GM21526 (cell line): ENCODE measurements around the gene PRR16.
A peak's percentile ranks its signal among the peaks of the same experiment; 100 is the strongest.
"Not testable (repeated sequence)": the region's sequence is repeated elsewhere in the genome, so short reads cannot be mapped to it uniquely, and the experiment has no call there.

Source experiments
- ATAC-seq: cut with Tn5 transposase; IDR thresholded peaks from one replicate; pipeline ENCODE4 v1.9.1; 2021; ENCODE audit warnings: moderate library complexity; ENCODE audit not compliant: unreplicated experiment, low FRiP score

Gene PRR16

DNA sequence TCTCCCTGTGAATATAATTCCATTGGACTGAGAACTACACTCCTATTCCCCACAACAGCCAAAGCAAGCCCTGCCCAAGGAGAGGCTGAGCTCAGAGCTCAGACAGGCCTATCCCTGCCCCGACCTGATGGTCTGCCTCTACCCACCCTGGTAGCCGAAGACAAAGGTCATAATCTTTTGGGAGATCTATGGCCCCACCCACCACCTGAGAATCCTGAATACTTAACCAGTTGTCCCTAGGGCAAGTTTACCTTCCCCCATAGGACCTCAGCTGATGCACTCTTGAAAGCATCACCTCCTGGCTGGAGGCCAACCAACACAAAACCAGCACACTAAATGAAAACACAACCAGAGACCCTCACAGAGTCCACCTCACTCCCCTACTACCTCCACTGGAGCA lies 167.5 kb downstream of the PRR16 start:
- ATAC-seq, result no peak

- ATAC-seq, result no peak
These were observed 168.3 kb downstream of the PRR16 start for GRCh38 chr5:120632430-120632829.

- ATAC-seq, result no peak
These were observed 174.3 kb downstream of the PRR16 start for GRCh38 chr5:120638449-120638848.

DNA sequence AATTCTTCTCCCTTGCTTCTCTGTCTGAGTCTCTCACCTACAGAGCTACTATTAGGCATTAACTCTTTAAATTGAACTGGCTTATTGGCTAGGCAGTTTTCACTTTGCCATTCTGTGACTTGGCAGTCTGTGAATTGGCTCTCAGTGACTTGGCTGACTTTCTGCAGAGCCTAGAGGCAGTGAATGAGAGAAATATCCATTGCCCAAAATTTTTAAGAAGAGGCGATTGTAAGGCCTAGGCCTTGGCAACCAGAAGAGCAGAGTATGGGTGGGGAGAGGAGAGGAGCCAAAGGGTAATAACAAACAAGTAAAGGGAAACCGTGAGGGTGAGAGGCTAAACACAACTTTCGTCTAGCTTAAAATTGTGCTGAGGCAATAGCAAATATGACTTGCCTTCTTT lies 176.7 kb downstream of the PRR16 start:
- no peak for ATAC-seq

- no peak for ATAC-seq
These were observed 180.4 kb downstream of the PRR16 start for GRCh38 chr5:120644516-120644915.

GRCh38 chr5:120655828-120656435 lies 191.8 kb downstream of the PRR16 start:
- peak; percentile 76 for ATAC-seq

DNA sequence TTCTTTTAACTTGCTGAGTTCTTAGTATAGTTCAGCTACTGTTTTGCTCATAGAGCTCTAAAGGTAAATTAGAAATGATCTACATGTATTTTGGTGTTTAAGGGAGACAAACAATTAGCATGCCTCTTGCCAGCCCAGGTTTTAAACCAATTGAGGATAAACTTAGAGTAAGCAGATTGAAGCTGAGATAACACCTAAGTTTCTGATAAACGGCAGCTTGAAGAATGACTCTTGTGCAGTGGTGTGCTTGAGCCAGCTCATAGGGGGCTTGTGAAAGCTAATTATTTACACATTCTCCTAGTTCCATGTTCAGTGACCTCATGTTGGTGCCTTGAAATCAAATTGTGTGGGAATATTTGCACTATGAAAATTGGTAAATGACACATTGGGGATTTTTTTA lies 193.0 kb downstream of the PRR16 start:
- no peak for ATAC-seq

GRCh38 chr5:120677481-120677880 lies 213.4 kb downstream of the PRR16 start:
- no peak for ATAC-seq

GRCh38 chr5:120678279-120678678 lies 214.2 kb downstream of the PRR16 start:
- no peak for ATAC-seq

GRCh38 chr5:120682851-120683250 lies 218.8 kb downstream of the PRR16 start:
- no peak for ATAC-seq

DNA sequence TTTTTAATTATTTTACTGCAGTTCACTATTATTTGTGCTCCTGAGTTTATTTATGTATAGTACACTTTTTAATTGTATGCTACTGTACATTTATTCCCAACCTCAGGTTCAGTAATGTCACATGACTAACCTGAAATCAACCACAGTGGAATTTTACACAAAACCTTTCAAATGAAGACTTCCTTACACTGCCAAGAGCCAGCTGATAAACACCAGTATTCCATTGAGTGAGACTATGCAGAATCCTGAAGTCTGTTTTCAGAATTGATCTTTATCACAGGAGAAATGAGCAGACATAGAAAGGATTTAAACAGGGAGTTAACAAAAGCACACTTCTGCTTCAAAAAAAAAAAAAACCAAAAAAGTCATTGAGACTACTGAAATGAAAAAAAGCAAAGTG lies 219.5 kb downstream of the PRR16 start:
- ATAC-seq, result no peak

DNA sequence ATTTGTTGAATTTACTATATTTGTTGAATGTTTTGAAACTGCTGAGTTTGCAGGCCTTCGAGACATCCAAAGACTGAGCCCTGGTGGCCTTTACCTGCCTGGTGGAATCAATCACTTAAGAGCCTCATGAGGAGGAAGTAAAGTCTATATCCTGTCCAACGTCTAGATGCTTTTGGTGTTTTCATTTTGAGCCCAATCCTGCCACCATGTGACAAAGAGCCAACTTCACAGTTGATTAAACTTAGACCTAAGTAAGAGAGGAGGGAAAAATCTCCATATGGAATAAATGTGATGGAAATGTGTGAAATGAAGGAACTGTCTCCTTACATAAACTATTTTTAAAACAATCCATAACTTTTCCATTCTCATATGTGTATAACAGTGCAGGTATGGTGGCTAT lies 220.1 kb downstream of the PRR16 start:
- no peak for ATAC-seq

- no peak for ATAC-seq
These were observed 220.8 kb downstream of the PRR16 start for GRCh38 chr5:120684749-120685415.

DNA sequence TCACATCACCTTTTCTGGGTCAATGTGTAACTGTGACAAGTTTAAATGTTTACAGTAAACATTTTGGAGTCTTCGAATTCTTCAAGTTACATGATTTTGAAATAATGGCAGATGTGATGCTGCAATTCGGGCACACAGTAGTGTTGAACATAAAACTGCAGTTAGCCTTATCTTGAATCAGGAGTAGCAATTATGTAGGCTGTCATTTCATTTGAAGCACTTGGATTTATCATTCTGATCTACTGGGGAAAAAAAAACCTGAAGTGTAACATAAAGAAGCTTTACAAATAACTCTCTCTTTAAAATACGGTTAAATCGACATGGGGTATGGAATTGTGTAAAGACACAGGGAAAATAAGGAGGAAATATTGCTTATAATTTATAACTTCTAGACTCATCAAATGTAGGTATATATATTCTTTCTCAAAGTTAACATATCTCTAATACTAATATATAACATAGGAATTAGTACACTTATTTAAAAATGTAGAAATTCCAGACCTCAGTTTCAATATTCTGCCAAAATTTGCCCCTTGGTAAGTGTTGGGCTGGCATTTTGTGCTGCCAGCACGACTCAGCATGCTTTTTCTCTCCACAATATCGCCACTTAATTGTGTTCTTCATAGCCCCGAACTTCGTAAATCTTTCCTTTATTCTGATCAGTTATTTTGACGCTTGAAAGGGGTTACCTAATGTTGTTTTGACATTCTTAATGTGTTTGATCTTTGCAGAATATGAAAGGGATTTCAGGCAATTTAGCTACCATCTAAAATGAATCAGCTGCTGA lies 226.7 kb downstream of the PRR16 start:
- ATAC-seq, result no peak

DNA sequence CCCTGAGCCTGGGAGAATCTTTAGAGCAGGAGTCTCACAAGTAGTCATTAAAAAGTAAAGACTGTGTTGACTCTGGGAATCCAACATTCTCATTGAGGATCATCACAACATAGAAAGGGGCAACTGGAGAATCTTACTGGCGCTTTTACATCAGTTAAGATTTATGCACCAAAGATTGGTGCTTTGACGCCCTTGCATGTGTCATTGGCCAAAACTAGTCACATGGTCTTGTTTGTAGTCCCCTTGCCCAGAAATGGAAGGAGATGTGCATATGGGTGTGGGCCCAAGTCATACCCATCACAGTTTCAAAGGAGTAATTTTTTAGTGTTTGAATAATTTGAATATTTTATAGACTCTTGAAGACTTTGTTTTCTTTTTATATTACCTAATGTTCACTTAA lies 228.2 kb downstream of the PRR16 start:
- ATAC-seq, result no peak

DNA sequence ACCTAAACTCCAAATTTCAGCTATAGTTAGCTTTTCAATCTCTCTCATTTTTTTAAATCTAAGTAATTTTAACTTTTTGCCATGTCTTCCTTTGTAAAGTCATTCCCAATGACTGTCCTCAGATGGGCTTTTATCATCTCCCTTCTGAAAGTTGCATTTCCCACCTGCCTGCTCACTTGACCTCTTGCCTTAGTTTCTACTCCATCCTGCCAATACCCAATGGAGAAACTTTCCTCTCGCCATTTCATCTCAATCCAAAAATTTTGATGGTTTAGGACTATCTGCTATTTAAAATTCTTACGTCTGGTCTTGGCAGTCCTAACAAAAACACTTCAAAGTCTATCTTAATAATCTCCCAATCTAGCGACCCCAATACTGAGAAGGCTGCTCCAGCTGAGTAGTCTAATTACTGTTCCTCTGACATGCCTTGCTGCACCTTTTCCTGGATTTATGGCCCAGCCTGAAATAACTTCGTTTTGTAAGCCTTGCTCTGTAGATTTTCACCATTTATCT lies 231.3 kb downstream of the PRR16 start:
- ATAC-seq, result no peak

GRCh38 chr5:120697147-120697546 lies 233.0 kb downstream of the PRR16 start:
- ATAC-seq, result no peak

DNA sequence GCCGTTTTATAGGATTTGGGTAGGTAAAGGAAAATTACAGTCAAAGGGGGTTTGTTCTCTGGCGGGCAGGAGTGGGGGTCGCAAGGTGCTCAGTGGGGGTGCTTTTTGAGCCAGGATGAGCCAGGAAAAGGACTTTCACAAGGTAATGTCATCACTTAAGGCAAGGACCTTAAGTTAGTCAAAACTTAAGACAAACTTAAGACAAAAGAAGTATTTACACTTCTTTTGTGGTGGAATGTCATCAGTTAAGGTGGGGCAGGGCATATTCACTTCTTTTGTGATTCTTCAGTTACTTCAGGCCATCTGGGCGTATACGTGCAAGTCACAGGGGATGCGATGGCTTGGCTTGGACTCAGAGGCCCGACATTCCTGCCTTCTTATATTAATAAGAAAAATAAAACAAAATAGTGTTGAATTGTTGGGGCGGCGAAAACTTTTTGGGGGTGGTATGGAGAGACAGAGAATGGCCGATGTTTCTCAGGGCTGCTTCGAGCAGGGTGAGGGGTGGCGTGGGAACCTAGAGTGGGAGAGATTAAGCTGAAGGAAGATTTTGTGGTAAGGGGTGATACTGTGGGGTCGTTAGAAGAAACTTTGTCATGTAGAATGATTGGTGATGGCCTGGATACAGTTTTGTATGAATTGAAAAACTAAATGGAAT lies 233.7 kb downstream of the PRR16 start:
- ATAC-seq, result not testable (repeated sequence)

DNA sequence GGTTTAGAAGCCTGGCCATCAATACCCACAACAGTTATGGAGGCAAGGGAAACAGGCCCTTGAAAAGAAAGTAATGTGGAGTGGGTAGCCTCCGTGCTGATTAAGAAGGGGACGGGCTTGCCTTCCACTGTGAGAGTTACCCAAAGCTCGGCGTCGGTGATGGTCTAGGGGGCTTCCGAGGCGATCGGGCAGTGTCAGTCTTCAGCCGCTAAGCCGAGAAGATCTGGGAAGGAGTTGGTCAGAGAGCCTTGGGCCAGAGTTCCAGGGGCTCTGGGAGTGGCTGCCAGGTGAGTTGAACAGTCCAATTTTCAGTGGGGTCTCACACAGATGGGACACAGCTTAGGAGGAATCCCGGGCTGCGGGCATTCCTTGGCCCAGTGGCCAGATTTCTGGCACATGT lies 236.6 kb downstream of the PRR16 start:
- ATAC-seq, result not testable (repeated sequence)

GRCh38 chr5:120702817-120703538 lies 238.9 kb downstream of the PRR16 start:
- ATAC-seq, result not testable (repeated sequence)
